GM10266 (cell line): ENCODE measurements around the gene ITGB3.

ENCODE experiments used
- DNase-seq: peaks from one replicate; pipeline ENCODE4 v3.0.0; 2012; ENCODE audit errors: extremely low spot score
- CTCF ChIP-seq: IDR thresholded peaks from 2 replicates; pipeline ENCODE4 v1.5.1; 2012; ENCODE audit warnings: mild to moderate bottlenecking, low read depth; ENCODE audit not compliant: control insufficient read depth, insufficient read depth; ENCODE audit errors: missing control alignments

ITGB3 gene

DNA sequence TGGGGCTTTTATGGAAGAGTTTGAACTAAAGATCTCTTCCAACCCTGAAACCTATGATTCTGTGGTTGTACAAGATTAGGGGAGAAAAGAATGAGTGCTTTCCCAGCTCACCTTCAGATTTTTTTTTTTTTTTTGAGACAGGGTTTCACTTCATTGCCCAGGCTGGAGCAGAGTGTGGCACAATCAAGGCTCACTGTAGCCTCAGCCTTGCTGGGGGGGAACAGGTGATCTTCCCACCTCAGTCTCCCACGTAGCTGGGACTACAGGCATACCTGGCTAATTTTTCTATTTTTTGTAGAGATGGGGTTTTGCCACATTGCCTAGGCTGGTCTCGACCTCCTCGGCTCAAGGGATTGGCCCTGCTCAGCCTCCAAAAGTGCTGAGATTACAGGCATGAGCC, 21.8 kb upstream of the ITGB3 start:
- DNase-seq = no peak

DNA sequence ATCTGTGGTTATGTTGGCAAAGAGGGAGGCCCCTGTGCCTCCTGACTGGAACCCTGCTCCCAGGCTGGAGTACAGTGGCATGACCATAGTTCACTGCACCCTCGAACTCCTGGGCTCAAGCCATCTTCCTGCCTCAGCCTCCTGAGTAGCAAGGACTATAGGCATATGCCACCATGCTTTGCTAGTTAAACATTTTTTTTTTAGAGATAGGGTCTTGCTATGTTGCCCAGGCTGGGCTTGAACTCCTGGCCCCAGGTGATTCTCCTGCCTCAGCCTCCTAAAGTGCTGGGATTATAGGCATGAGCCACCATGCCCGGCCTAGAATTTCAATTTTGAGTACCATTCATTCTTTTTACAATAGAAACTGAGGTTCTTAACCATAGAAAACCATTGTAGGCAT, 21.2 kb upstream of the ITGB3 start:
- no peak for TF ChIP-seq CTCF
- DNase-seq = no peak

More for the DNA sequence above, 21.8 kb upstream of the ITGB3 start:
- no peak for TF ChIP-seq CTCF

DNA sequence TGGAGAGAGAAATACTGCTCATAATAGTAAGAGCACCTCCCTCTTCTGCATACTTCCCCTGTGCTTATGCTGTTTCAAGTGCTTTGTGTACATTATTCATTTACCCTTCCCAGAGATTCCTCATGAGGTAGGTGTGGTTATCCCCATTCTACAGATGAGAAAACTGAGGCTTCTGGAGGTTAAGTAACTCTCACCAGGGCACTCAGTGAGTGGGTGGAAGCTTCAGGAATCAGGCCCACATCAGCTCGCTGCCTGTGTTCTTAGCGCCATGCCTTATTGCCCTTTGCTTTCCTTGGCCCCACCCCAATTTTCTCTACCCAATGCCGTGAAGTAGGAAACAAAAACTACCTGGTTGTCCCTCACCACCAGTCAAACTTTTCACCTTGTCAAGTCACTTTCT, 18.1 kb upstream of the ITGB3 start:
- no peak for TF ChIP-seq CTCF
- DNase-seq = no peak

GRCh38 chr17:47235923-47236322, 17.7 kb upstream of the ITGB3 start:
- no peak for TF ChIP-seq CTCF
- DNase-seq = no peak

- TF ChIP-seq CTCF = no peak
- no peak for DNase-seq
Measured at GRCh38 chr17:47237841-47238240, 15.8 kb upstream of the ITGB3 start.

DNA sequence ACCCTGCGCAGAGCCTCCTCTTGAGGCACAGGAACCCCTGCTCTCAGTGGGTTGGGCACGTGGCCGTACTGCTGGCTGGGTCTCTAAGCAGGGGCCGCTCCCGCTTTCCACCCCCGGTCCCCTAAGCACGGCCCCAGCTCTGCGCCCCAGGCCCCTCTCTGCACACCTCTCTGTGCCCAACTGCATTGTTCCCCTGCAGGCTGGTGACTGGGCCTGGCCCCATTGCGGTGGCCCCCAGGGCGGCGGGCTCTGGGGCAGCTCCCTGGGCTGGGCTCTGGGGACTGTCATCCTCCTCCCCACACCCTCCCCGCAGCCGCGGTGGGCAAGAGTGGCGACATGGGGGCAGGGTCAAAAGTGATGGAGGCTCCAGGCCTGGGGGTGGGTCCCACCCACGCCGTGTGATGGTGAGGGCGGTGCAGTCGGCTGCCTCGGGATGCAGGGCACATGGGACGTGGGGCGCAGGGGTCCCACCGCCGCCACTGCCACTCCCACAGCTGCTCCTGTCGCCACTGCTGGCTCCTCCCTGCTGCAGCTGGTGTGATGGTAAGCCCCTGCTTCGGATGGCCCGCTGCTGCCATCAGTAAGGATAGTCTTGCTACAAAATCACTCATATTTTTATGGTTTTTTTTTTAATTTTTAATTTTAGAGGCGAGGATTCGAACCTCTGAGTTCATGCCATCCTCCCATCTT, 15.2 kb upstream of the ITGB3 start:
- no peak for TF ChIP-seq CTCF

DNA sequence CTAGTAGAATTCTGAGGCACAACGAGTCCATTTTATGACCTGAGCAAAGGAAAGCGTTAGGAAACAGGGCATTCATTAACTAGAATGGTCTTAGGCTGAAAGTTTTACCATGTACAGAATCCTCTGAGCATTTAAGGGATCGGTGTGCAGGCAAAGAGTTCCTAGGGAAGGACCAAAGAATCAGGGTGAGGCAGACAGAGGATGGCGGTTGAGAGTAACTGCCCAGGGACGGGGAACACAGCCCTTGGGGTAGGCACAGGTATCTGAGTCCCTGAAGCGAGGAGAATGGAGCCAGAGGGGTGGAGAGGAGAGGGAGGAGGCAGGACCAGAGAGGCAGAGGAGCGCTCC, 14.0 kb upstream of the ITGB3 start:
- TF ChIP-seq CTCF = no peak
- no peak for DNase-seq

More for the DNA sequence above, 15.2 kb upstream of the ITGB3 start:
- DNase-seq = no peak
